Calu3 (cell line): ENCODE measurements around the gene RHPN2. TPM values are rescaled to one million over a fixed set of nuclear protein-coding genes. Genes with fewer than 3 reads are reported as not detected.

Experiments used
- Bru-seq: library from RNA; stranded (reverse); fragments of 400-500 nt; gene quantifications from one replicate; lab custom pipeline; 2021; lab: Mats Ljungman, UMichigan
- BruChase-seq, 2 experiments: library from RNA; stranded (reverse); fragments of 400-500 nt; gene quantifications; one replicate each; lab custom pipeline; 2021; lab: Mats Ljungman, UMichigan
- BruUV-seq: library from RNA; stranded (reverse); fragments of 400-500 nt; replicated peaks from 2 replicates; lab custom pipeline; 2021; lab: Mats Ljungman, UMichigan
- CTCF ChIA-PET: fragments of 300-600 bp; sonication (Branson Sonifier 250); formaldehyde crosslinking; loops from one replicate; lab custom pipeline; 2022; ENCODE audit warnings: antibody characterized with exemption; lab: Charles Lee
- DNase-seq: peaks from one replicate; pipeline ENCODE4 v3.0.0; 2022
- H3K27ac Mint-ChIP-seq: one replicate; pipeline ENCODE4 v1.8.0; 2022; ENCODE audit warnings: mixed read lengths; ENCODE audit not compliant: unreplicated experiment
- H3K27me3 Mint-ChIP-seq: one replicate; pipeline ENCODE4 v1.8.0; 2022; ENCODE audit warnings: mixed read lengths; ENCODE audit not compliant: unreplicated experiment
- H3K36me3 Mint-ChIP-seq: one replicate; pipeline ENCODE4 v1.8.0; 2022; ENCODE audit warnings: mild to moderate bottlenecking, moderate library complexity, mixed read lengths; ENCODE audit not compliant: insufficient read depth, unreplicated experiment
- H3K4me1 Mint-ChIP-seq: one replicate; pipeline ENCODE4 v1.8.0; 2022; ENCODE audit warnings: mild to moderate bottlenecking, low read depth, mixed read lengths; ENCODE audit not compliant: unreplicated experiment
- H3K4me3 Mint-ChIP-seq: one replicate; pipeline ENCODE4 v1.8.0; 2022; ENCODE audit warnings: mild to moderate bottlenecking, low read depth, moderate library complexity, mixed read lengths; ENCODE audit not compliant: unreplicated experiment
- H3K9me3 Mint-ChIP-seq: one replicate; pipeline ENCODE4 v1.8.0; 2022; ENCODE audit warnings: low read depth, mixed read lengths; ENCODE audit not compliant: unreplicated experiment
- CTCF ChIP-seq: fragments of 200-600 bp; IDR thresholded peaks from one replicate; pipeline ENCODE4 v1.8.0; 2022; ENCODE audit warnings: antibody characterized with exemption; ENCODE audit not compliant: unreplicated experiment
- intact Hi-C: fragments of 100-400 bp; cut with micrococcal nuclease; formaldehyde crosslinking; loops from one replicate; pipeline ENCODE4 v1.10.0; 2022; ENCODE audit not compliant: unreplicated experiment
- long read RNA-seq: library from polyadenylated mRNA; stranded (forward); transcript quantifications from one replicate; pipeline ENCODE4 v2.0.0, GENCODE V29; 2022
- total RNA-seq: library from RNA; stranded (reverse); gene quantifications from 2 replicates; pipeline ENCODE4 v1.2.3, GENCODE V29; 2022

RHPN2 gene
- total RNA-seq = 46.4 and 63.6 TPM in 2 replicates
- percentile 90 among the genes with signal in this experiment for Bru-seq, nascent RNA
- percentile 79 among the genes with signal in this experiment for BruChase-seq, experiment 1, labeled RNA remaining after a 6-hour chase
- BruChase-seq, experiment 2, labeled RNA remaining after a 2-hour chase = percentile 81 among the genes with signal in this experiment
- long read RNA-seq, transcript RHPN2-201 (15 exons, 3,500 nt) = major isoform, 23 of 31 reads
- long read RNA-seq, partial matches to known transcripts = 3 of 31 reads
- long read RNA-seq, other reads (novel, unspliced or antisense) = 5 of 31 reads

- peak within 1 kb of the TSS; percentile 81 for H3K27ac Mint-ChIP-seq
- no peaks in the 10 kb centered on the region for H3K27me3 Mint-ChIP-seq
- CTCF ChIA-PET = interaction anchor here (0.8 kb wide), 1 partner anchor 13 kb away, joined by 3 read pairs; no protein-coding TSS in a partner anchor
- intact Hi-C loops = no loop called here
- BruUV-seq = no TSS peak
- no peak for TF ChIP-seq CTCF
- peaks cover 21% of the 10 kb centered on the region for H3K4me1 Mint-ChIP-seq
- peak within 1 kb of the TSS; percentile 90 for H3K4me3 Mint-ChIP-seq
- peak; percentile 80 for DNase-seq
- H3K36me3 Mint-ChIP-seq = peaks cover 44% of the 10 kb centered on the region
- no peaks in the 10 kb centered on the region for H3K9me3 Mint-ChIP-seq
These were observed at the start of gene RHPN2 for GRCh38 chr19:33064792-33065550. Gene RHPN2 (minus strand): TSS chr19:33064888. CDS start chr19:33064852, 36 bp downstream.

GRCh38 chr19:33114312-33114711 is 49.6 kb upstream of the RHPN2 start:
- CTCF ChIA-PET = interaction anchor here (0.5 kb wide), 1 partner anchor 32 kb away, joined by 3 read pairs; no protein-coding TSS in a partner anchor
- Mint-ChIP-seq H3K4me3 (no peak overlapping the region), H3K27me3 (no peaks in the 10 kb centered on the region), H3K9me3 (no peaks in the 10 kb centered on the region), H3K4me1 (peaks cover 30% of the 10 kb centered on the region), H3K27ac (peak overlapping the region; percentile 12), H3K36me3 (peaks cover 52% of the 10 kb centered on the region)
- intact Hi-C loops = loop anchor here (5.0 kb wide), 1 partner anchor 37 kb away; no protein-coding TSS in a partner anchor
- DNase-seq = peak; percentile 59
- no TSS peak for BruUV-seq
- TF ChIP-seq CTCF = no peak

- TF ChIP-seq CTCF = no peak
- Mint-ChIP-seq H3K27ac (no peak overlapping the region), H3K27me3 (no peaks in the 10 kb centered on the region), H3K36me3 (peaks cover 50% of the 10 kb centered on the region), H3K4me3 (no peak overlapping the region), H3K4me1 (peaks cover 22% of the 10 kb centered on the region), H3K9me3 (no peaks in the 10 kb centered on the region)
- no TSS peak for BruUV-seq
- CTCF ChIA-PET = no interaction called here
- DNase-seq = no peak
- intact Hi-C loops = loop anchor here (5.0 kb wide), 1 partner anchor 34 kb away; no protein-coding TSS in a partner anchor
These were observed 46.9 kb upstream of the RHPN2 start for GRCh38 chr19:33111587-33111986.

- no peaks in the 10 kb centered on the region for H3K9me3 Mint-ChIP-seq
- TF ChIP-seq CTCF = no peak
- H3K4me3 Mint-ChIP-seq = no peak overlapping the region
- BruUV-seq = no TSS peak
- H3K27ac Mint-ChIP-seq = no peak overlapping the region
- CTCF ChIA-PET = interaction anchor here (0.7 kb wide), 2 partner anchors 101 to 917 kb away, joined by 3 read pairs; no protein-coding TSS in a partner anchor
- H3K27me3 Mint-ChIP-seq = no peaks in the 10 kb centered on the region
- DNase-seq = no peak
- peaks cover 22% of the 10 kb centered on the region for H3K4me1 Mint-ChIP-seq
- intact Hi-C loops = loop anchor here (5.0 kb wide), 1 partner anchor 33 kb away; no protein-coding TSS in a partner anchor
- peaks cover 52% of the 10 kb centered on the region for H3K36me3 Mint-ChIP-seq
These were observed 45.6 kb upstream of the RHPN2 start for GRCh38 chr19:33110137-33110910.
